HG02884 (cell line): ENCODE results near the gene MLN.

Experiments
- ATAC-seq: cut with Tn5 transposase; IDR thresholded peaks from one replicate; pipeline ENCODE4 v1.9.1; 2021; ENCODE audit warnings: mild to moderate bottlenecking, moderate library complexity; ENCODE audit not compliant: unreplicated experiment

MLN gene

GRCh38 chr6:33803571-33804053 is at the start of gene MLN:
TSS of gene MLN (minus strand) at chr6:33804003. CDS start at chr6:33801163, 2,840 bp downstream.
- no peak for ATAC-seq

- ATAC-seq: no peak
These were observed 49.2 kb upstream of the MLN start for GRCh38 chr6:33853026-33853425.

GRCh38 chr6:33851959-33852358 is 48.2 kb upstream of the MLN start:
- ATAC-seq: no peak

- ATAC-seq: no peak
These were observed 47.2 kb upstream of the MLN start for GRCh38 chr6:33850869-33851541.

GRCh38 chr6:33850296-33850695 is 46.5 kb upstream of the MLN start:
- no peak for ATAC-seq

GRCh38 chr6:33849500-33850075 is 45.8 kb upstream of the MLN start:
- ATAC-seq: no peak

GRCh38 chr6:33848484-33848883 is 44.7 kb upstream of the MLN start:
- ATAC-seq: no peak

- ATAC-seq: no peak
These were observed 44.1 kb upstream of the MLN start for GRCh38 chr6:33847867-33848266.

- ATAC-seq: no peak
These were observed 43.3 kb upstream of the MLN start for GRCh38 chr6:33847078-33847477.

- no peak for ATAC-seq
These were observed 42.4 kb upstream of the MLN start for GRCh38 chr6:33846226-33846625.

GRCh38 chr6:33845031-33845745 is 41.4 kb upstream of the MLN start:
- ATAC-seq: no peak

GRCh38 chr6:33843131-33844121 is 39.6 kb upstream of the MLN start:
- no peak for ATAC-seq

- ATAC-seq: no peak
These were observed 38.1 kb upstream of the MLN start for GRCh38 chr6:33841868-33842267.

GRCh38 chr6:33841070-33841469 is 37.3 kb upstream of the MLN start:
- no peak for ATAC-seq

GRCh38 chr6:33840048-33840926 is 36.5 kb upstream of the MLN start:
- no peak for ATAC-seq

- no peak for ATAC-seq
These were observed 35.7 kb upstream of the MLN start for GRCh38 chr6:33839399-33840047.

- no peak for ATAC-seq
These were observed 35.2 kb upstream of the MLN start for GRCh38 chr6:33838983-33839382.

GRCh38 chr6:33837971-33838665 is 34.3 kb upstream of the MLN start:
- ATAC-seq: no peak
